ENCODE measurements around the gene ZNF511.

ZNF511 gene

GRCh38 chr10:133299738-133300137 lies 9.0 kb upstream of the ZNF511 start:
- H3K4me3 ChIP-seq (ENCODE audit: low read depth, low read length) = no peak overlapping the region
- in situ Hi-C loops (cut with HindIII; ENCODE audit: low sequenced_read_pairs) = no loop called here
- no peak for TF ChIP-seq CTCF (IDR thresholded peaks at IDR 0.05; ENCODE audit: low read depth, low read length)
- DNase-seq (ENCODE audit: low read depth, low spot score) = no peak

GRCh38 chr10:133302230-133302629 lies 6.5 kb upstream of the ZNF511 start:
- no peak overlapping the region for H3K4me3 ChIP-seq (ENCODE audit: low read depth, low read length)
- TF ChIP-seq CTCF (IDR thresholded peaks at IDR 0.05; ENCODE audit: low read depth, low read length) = no peak
- in situ Hi-C loops (cut with HindIII; ENCODE audit: low sequenced_read_pairs) = no loop called here
- DNase-seq (ENCODE audit: low read depth, low spot score) = no peak

GRCh38 chr10:133303206-133303605 lies 5.5 kb upstream of the ZNF511 start:
- no peak for DNase-seq (ENCODE audit: low read depth, low spot score)
- in situ Hi-C loops (cut with HindIII; ENCODE audit: low sequenced_read_pairs) = no loop called here
- H3K4me3 ChIP-seq (ENCODE audit: low read depth, low read length) = no peak overlapping the region
- TF ChIP-seq CTCF (IDR thresholded peaks at IDR 0.05; ENCODE audit: low read depth, low read length) = no peak

- DNase-seq (ENCODE audit: low read depth, low spot score) = no peak
- TF ChIP-seq CTCF (IDR thresholded peaks at IDR 0.05; ENCODE audit: low read depth, low read length) = no peak
- H3K4me3 ChIP-seq (ENCODE audit: low read depth, low read length) = no peak overlapping the region
- in situ Hi-C loops (cut with HindIII; ENCODE audit: low sequenced_read_pairs) = no loop called here
Measured at GRCh38 chr10:133306097-133306476, 2.6 kb upstream of the ZNF511 start.

GRCh38 chr10:133306941-133307379 lies 1.8 kb upstream of the ZNF511 start:
- in situ Hi-C loops (cut with HindIII; ENCODE audit: low sequenced_read_pairs) = no loop called here
- H3K4me3 ChIP-seq (ENCODE audit: low read depth, low read length) = no peak overlapping the region
- DNase-seq (ENCODE audit: low read depth, low spot score) = no peak
- no peak for TF ChIP-seq CTCF (IDR thresholded peaks at IDR 0.05; ENCODE audit: low read depth, low read length)

- H3K4me3 ChIP-seq (ENCODE audit: low read depth, low read length) = peak overlapping the region; percentile 93
- in situ Hi-C loops (cut with HindIII; ENCODE audit: low sequenced_read_pairs) = no loop called here
- TF ChIP-seq CTCF (IDR thresholded peaks at IDR 0.05; ENCODE audit: low read depth, low read length) = peak; percentile 83
- peak; percentile 72 for DNase-seq (ENCODE audit: low read depth, low spot score)
Measured at GRCh38 chr10:133307776-133308420, 816 bp upstream of the ZNF511 start.
